WTC11 (cell line): Measurements from ENCODE around the gene ERC1.

Source experiments
- ATF3 ChIP-seq: sonication (generic); formaldehyde crosslinking; conservative IDR thresholded peaks from 2 replicates; pipeline ENCODE4 v1.8.1; 2022; ENCODE audit warnings: mild to moderate bottlenecking, missing genetic modification reagents
- JUN ChIP-seq: sonication (generic); formaldehyde crosslinking; IDR thresholded peaks from 2 replicates; pipeline ENCODE4 v1.8.0; 2023; ENCODE audit warnings: mild to moderate bottlenecking, missing genetic modification reagents
- ZNF416 ChIP-seq: fragments of 250-450 bp; sonication (Bioruptor Pico); IDR thresholded peaks from 2 replicates; pipeline ENCODE4 v1.9.0; 2021; ENCODE audit warnings: mild to moderate bottlenecking, inconsistent platforms
- TF ChIP-seq, protein P1 (sequence below): fragments of 200-600 bp; IDR thresholded peaks from 2 replicates; pipeline ENCODE4 v1.8.0; 2022; ENCODE audit warnings: antibody characterized with exemption
- TF ChIP-seq, protein P2 (sequence below): fragments of 250-450 bp; sonication (Bioruptor Pico); IDR thresholded peaks from 2 replicates; pipeline ENCODE4 v2.1.2; 2022; ENCODE audit warnings: mild to moderate bottlenecking, moderate library complexity

- TF ChIP-seq JUN (CRISPR knock-in tag) (no peak), ZNF416 (no peak), ATF3 (CRISPR knock-in tag) (no peak)
- TF ChIP-seq, protein P1, sequence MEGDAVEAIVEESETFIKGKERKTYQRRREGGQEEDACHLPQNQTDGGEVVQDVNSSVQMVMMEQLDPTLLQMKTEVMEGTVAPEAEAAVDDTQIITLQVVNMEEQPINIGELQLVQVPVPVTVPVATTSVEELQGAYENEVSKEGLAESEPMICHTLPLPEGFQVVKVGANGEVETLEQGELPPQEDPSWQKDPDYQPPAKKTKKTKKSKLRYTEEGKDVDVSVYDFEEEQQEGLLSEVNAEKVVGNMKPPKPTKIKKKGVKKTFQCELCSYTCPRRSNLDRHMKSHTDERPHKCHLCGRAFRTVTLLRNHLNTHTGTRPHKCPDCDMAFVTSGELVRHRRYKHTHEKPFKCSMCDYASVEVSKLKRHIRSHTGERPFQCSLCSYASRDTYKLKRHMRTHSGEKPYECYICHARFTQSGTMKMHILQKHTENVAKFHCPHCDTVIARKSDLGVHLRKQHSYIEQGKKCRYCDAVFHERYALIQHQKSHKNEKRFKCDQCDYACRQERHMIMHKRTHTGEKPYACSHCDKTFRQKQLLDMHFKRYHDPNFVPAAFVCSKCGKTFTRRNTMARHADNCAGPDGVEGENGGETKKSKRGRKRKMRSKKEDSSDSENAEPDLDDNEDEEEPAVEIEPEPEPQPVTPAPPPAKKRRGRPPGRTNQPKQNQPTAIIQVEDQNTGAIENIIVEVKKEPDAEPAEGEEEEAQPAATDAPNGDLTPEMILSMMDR, result no peak
- TF ChIP-seq, protein P2, sequence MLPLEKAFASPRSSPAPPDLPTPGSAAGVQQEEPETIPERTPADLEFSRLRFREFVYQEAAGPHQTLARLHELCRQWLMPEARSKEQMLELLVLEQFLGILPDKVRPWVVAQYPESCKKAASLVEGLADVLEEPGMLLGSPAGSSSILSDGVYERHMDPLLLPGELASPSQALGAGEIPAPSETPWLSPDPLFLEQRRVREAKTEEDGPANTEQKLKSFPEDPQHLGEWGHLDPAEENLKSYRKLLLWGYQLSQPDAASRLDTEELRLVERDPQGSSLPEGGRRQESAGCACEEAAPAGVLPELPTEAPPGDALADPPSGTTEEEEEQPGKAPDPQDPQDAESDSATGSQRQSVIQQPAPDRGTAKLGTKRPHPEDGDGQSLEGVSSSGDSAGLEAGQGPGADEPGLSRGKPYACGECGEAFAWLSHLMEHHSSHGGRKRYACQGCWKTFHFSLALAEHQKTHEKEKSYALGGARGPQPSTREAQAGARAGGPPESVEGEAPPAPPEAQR (CRISPR knock-in tag), result no peak
Measured at GRCh38 chr12:1273051-1273450, 282.0 kb downstream of the ERC1 start.
